Peyer's patch (tissue), 4 donors: ENCODE data around the gene FOXF2. TPM values are rescaled to one million over a fixed set of nuclear protein-coding genes. Genes with fewer than 3 reads are reported as not detected.

Experiments
- DNase-seq, 3 donors: peaks; one replicate each; pipeline ENCODE4 v3.0.0-alpha.2; 2017 to 2019
- H3K27ac ChIP-seq, 4 donors: fragments of 200-600 bp; sonication (generic); one replicate each; pipeline ENCODE4 v1.5.1; 2016 to 2019
- H3K27me3 ChIP-seq, 2 donors: fragments of 200-600 bp; sonication (generic); one replicate each; pipeline ENCODE4 v1.5.1; 2019
- H3K36me3 ChIP-seq, 3 donors: fragments of 200-600 bp; sonication (generic); one replicate each; pipeline ENCODE4 v1.5.1; 2016 to 2019
- H3K4me1 ChIP-seq, 4 donors: fragments of 200-600 bp; sonication (generic); one replicate each; pipeline ENCODE4 v1.5.1; 2016 to 2019
- H3K4me3 ChIP-seq, 4 donors: fragments of 200-600 bp; sonication (generic); 1 replicate in 3 of 4; 2 replicates in 1 of 4; pipeline ENCODE4 v1.5.1; 2016 to 2019; ENCODE audit warnings: mild to moderate bottlenecking in 1 of 4
- H3K9me3 ChIP-seq, 4 donors: fragments of 200-600 bp; sonication (generic); one replicate each; pipeline ENCODE4 v1.5.1; 2016 to 2019; ENCODE audit warnings: mild to moderate bottlenecking in 1 of 4
- CTCF ChIP-seq, 6 experiments: fragments of 450-650 bp in 4 of 6; fragments of 200-600 bp in 2 of 6; sonication (generic) in 1 of 6; IDR thresholded peaks; one replicate each; pipeline ENCODE4 v1.5.1; 2017 to 2019; ENCODE audit warnings: antibody characterized with exemption in 6 of 6, mild to moderate bottlenecking in 3 of 6, moderate library complexity in 1 of 6
- POLR2A ChIP-seq, 2 donors: fragments of 450-650 bp; IDR thresholded peaks; one replicate each; pipeline ENCODE4 v1.5.1; 2017; ENCODE audit warnings: antibody characterized with exemption in 2 of 2, mild to moderate bottlenecking in 2 of 2, moderate library complexity in 2 of 2
- total RNA-seq, 4 donors: library from RNA; depleted of rRNA; stranded (reverse); fragments of >200 nt; gene quantifications; one replicate each; pipeline ENCODE4 v1.1.0, GENCODE V29; 2016

The FOXF2 gene
- total RNA-seq, 4 donors from 2014 or later = 4.0 to 14.0 (median 8.0) TPM

GRCh38 chr6:1426416-1426815 lies 37.0 kb downstream of the FOXF2 start:
- Histone ChIP-seq H3K4me3 (no peak overlapping the region), H3K27ac (no peak overlapping the region), H3K27me3 (no peaks in the 10 kb centered on the region), H3K4me1 (no peaks in the 10 kb centered on the region), H3K9me3 (no peaks in the 10 kb centered on the region), H3K36me3 (no peaks in the 10 kb centered on the region)
- TF ChIP-seq POLR2A (IDR thresholded peaks at IDR 0.05) (no peak), CTCF (IDR thresholded peaks at IDR 0.05) (no peak)
- no peak for DNase-seq

- no peaks in the 10 kb centered on the region for H3K27me3 ChIP-seq
- H3K27ac ChIP-seq = no peak overlapping the region
- H3K36me3 ChIP-seq = no peaks in the 10 kb centered on the region
- no peaks in the 10 kb centered on the region for H3K9me3 ChIP-seq
- H3K4me3 ChIP-seq = no peak overlapping the region
- H3K4me1 ChIP-seq = peaks cover 0 to 7% (median 0%) of the 10 kb centered on the region in 4 donors
- no peak for DNase-seq
- TF ChIP-seq POLR2A (IDR thresholded peaks at IDR 0.05) = no peak
- no peak for TF ChIP-seq CTCF (IDR thresholded peaks at IDR 0.05)
Observed at GRCh38 chr6:1435806-1436205, 46.4 kb downstream of the FOXF2 start.

- H3K36me3 ChIP-seq = no peaks in the 10 kb centered on the region
- no peak overlapping the region for H3K27ac ChIP-seq
- no peaks in the 10 kb centered on the region for H3K9me3 ChIP-seq
- no peak for DNase-seq
- H3K27me3 ChIP-seq = no peaks in the 10 kb centered on the region
- TF ChIP-seq CTCF (IDR thresholded peaks at IDR 0.05) (peak in 5 of 6 experiments; percentile 58 to 93 (median 81)), POLR2A (IDR thresholded peaks at IDR 0.05) (no peak)
- H3K4me1 ChIP-seq = peaks cover 0 to 7% (median 0%) of the 10 kb centered on the region in 4 donors
- H3K4me3 ChIP-seq = no peak overlapping the region
Observed at GRCh38 chr6:1436334-1437306, 47.2 kb downstream of the FOXF2 start.

GRCh38 chr6:1437553-1438406 lies 48.4 kb downstream of the FOXF2 start:
- TF ChIP-seq CTCF (IDR thresholded peaks at IDR 0.05) = no peak
- TF ChIP-seq POLR2A (IDR thresholded peaks at IDR 0.05) = no peak
- no peak overlapping the region for H3K4me3 ChIP-seq
- H3K36me3 ChIP-seq = no peaks in the 10 kb centered on the region
- H3K4me1 ChIP-seq = peaks cover 0 to 7% (median 0%) of the 10 kb centered on the region in 4 donors
- H3K27ac ChIP-seq = no peak overlapping the region
- DNase-seq = no peak
- H3K27me3 ChIP-seq = no peaks in the 10 kb centered on the region
- no peaks in the 10 kb centered on the region for H3K9me3 ChIP-seq

GRCh38 chr6:1438471-1438881 lies 49.1 kb downstream of the FOXF2 start:
- no peak overlapping the region for H3K4me3 ChIP-seq
- H3K36me3 ChIP-seq = no peaks in the 10 kb centered on the region
- no peak for TF ChIP-seq CTCF (IDR thresholded peaks at IDR 0.05)
- TF ChIP-seq POLR2A (IDR thresholded peaks at IDR 0.05) = no peak
- no peaks in the 10 kb centered on the region for H3K27me3 ChIP-seq
- no peak overlapping the region for H3K27ac ChIP-seq
- peaks cover 0 to 7% (median 0%) of the 10 kb centered on the region in 4 donors for H3K4me1 ChIP-seq
- H3K9me3 ChIP-seq = no peaks in the 10 kb centered on the region
- DNase-seq = no peak
